Measurements from ENCODE around the gene CYP2W1.

The CYP2W1 gene

GRCh38 chr7:985127-985416 is 2.1 kb downstream of the CYP2W1 start:
- TF ChIP-seq CTCF (IDR thresholded peaks at IDR 0.05; ENCODE audit: unreplicated experiment in 3 of 3): no peak
- Mint-ChIP-seq H3K27me3 (ENCODE audit: low read depth) (no peaks in the 10 kb centered on the region), H3K36me3 (ENCODE audit: low read depth) (no peaks in the 10 kb centered on the region), H3K4me1 (peaks cover 8% of the 10 kb centered on the region), H3K27ac (no peak overlapping the region), H3K4me3 (no peak overlapping the region), H3K9me3 (no peaks in the 10 kb centered on the region)

GRCh38 chr7:985915-986741 is 3.1 kb downstream of the CYP2W1 start:
- Mint-ChIP-seq H3K4me3 (no peak overlapping the region), H3K4me1 (peaks cover 8% of the 10 kb centered on the region), H3K27ac (peak overlapping the region in 1 of 3 experiments; percentile 68), H3K36me3 (ENCODE audit: low read depth) (no peaks in the 10 kb centered on the region), H3K9me3 (no peaks in the 10 kb centered on the region), H3K27me3 (ENCODE audit: low read depth) (no peaks in the 10 kb centered on the region)
- TF ChIP-seq CTCF (IDR thresholded peaks at IDR 0.05; ENCODE audit: unreplicated experiment in 3 of 3): no peak

GRCh38 chr7:986766-987751 is 4.1 kb downstream of the CYP2W1 start:
- no peak for TF ChIP-seq CTCF (IDR thresholded peaks at IDR 0.05; ENCODE audit: unreplicated experiment in 3 of 3)
- no peak overlapping the region for H3K27ac Mint-ChIP-seq
- peaks cover 13% of the 10 kb centered on the region for H3K4me1 Mint-ChIP-seq
- H3K36me3 Mint-ChIP-seq (ENCODE audit: low read depth): no peaks in the 10 kb centered on the region
- no peak overlapping the region for H3K4me3 Mint-ChIP-seq
- H3K9me3 Mint-ChIP-seq: no peaks in the 10 kb centered on the region
- H3K27me3 Mint-ChIP-seq (ENCODE audit: low read depth): no peaks in the 10 kb centered on the region

- peaks cover 14% of the 10 kb centered on the region for H3K4me1 Mint-ChIP-seq
- H3K9me3 Mint-ChIP-seq: no peaks in the 10 kb centered on the region
- H3K27me3 Mint-ChIP-seq (ENCODE audit: low read depth): no peaks in the 10 kb centered on the region
- H3K36me3 Mint-ChIP-seq (ENCODE audit: low read depth): no peaks in the 10 kb centered on the region
- no peak overlapping the region for H3K27ac Mint-ChIP-seq
- H3K4me3 Mint-ChIP-seq: no peak overlapping the region
- TF ChIP-seq CTCF (IDR thresholded peaks at IDR 0.05; ENCODE audit: unreplicated experiment in 3 of 3): no peak
These were observed 4.9 kb downstream of the CYP2W1 start for GRCh38 chr7:987909-988308.

- peaks cover 4% of the 10 kb centered on the region for H3K27me3 Mint-ChIP-seq (ENCODE audit: low read depth)
- H3K4me1 Mint-ChIP-seq: peaks cover 20% of the 10 kb centered on the region
- H3K27ac Mint-ChIP-seq: no peak overlapping the region
- H3K9me3 Mint-ChIP-seq: no peaks in the 10 kb centered on the region
- TF ChIP-seq CTCF (IDR thresholded peaks at IDR 0.05; ENCODE audit: unreplicated experiment in 3 of 3): no peak
- no peak overlapping the region for H3K4me3 Mint-ChIP-seq
- H3K36me3 Mint-ChIP-seq (ENCODE audit: low read depth): no peaks in the 10 kb centered on the region
These were observed 5.5 kb downstream of the CYP2W1 start for GRCh38 chr7:988426-988911.

Data from nephron (organoid).